GM12865 (cell line): ENCODE data around the gene NPR2.

ENCODE experiments used
- DNase-seq: peaks from one replicate; pipeline ENCODE4 v3.0.0; 2010; ENCODE audit warnings: low read depth
- H3K4me3 ChIP-seq: 2 replicates; pipeline ENCODE4 v1.5.1; 2011; ENCODE audit warnings: mild to moderate bottlenecking, low read depth, low read length, control low read depth
- CTCF ChIP-seq: IDR thresholded peaks from 2 replicates; pipeline ENCODE4 v1.5.1; 2011; ENCODE audit warnings: low read length, control low read depth, low read depth, inconsistent platforms; ENCODE audit not compliant: insufficient read depth; ENCODE audit errors: missing control alignments

NPR2 gene

GRCh38 chr9:35791297-35791921 lies at the start of gene NPR2:
TSS of gene NPR2 (plus strand) at chr9:35791591. CDS start at chr9:35792409, 818 bp downstream.
- no peak for DNase-seq
- H3K4me3 ChIP-seq: no peak within 1 kb of the TSS
- TF ChIP-seq CTCF: no peak

- no peak for TF ChIP-seq CTCF
- no peak overlapping the region for H3K4me3 ChIP-seq
- no peak for DNase-seq
Measured at GRCh38 chr9:35741740-35742139, 49.7 kb upstream of the NPR2 start.

GRCh38 chr9:35743452-35743851 lies 47.9 kb upstream of the NPR2 start:
- no peak overlapping the region for H3K4me3 ChIP-seq
- TF ChIP-seq CTCF: no peak
- DNase-seq: no peak

- no peak for DNase-seq
- H3K4me3 ChIP-seq: no peak overlapping the region
- TF ChIP-seq CTCF: no peak
Measured at GRCh38 chr9:35743880-35744518, 47.4 kb upstream of the NPR2 start.

GRCh38 chr9:35745569-35745968 lies 45.8 kb upstream of the NPR2 start:
- no peak for TF ChIP-seq CTCF
- no peak for DNase-seq
- no peak overlapping the region for H3K4me3 ChIP-seq

GRCh38 chr9:35746583-35746982 lies 44.8 kb upstream of the NPR2 start:
- no peak for DNase-seq
- H3K4me3 ChIP-seq: peak overlapping the region; percentile 70
- no peak for TF ChIP-seq CTCF
